C4-2B (cell line): ENCODE data around the gene APP.

ENCODE experiments used
- CTCF ChIP-seq: fragments of 450-650 bp; conservative IDR thresholded peaks from 2 replicates; pipeline ENCODE4 v1.5.1; 2017; ENCODE audit warnings: mild to moderate bottlenecking
- ZFX ChIP-seq: fragments of 450-650 bp; IDR thresholded peaks from 2 replicates; pipeline ENCODE4 v1.6.1; 2017

DNA sequence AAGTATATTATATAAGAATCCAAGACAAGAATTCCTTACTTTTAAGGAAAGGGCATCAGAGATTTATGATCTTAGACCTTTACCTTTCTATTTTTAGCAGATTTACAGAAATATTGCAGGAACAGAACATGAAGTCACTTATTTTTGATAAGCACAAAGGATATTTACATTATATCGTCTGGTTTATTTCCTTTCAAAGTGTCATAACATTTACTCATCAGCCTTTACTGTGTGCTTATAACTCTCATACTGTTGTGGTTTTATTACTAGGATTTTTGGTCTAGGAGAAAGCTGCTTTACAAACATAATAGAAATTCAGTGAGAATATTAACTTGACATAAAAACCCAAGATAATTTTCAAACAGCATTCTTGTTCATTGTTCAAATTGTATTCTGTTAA lies 47.6 kb downstream of the APP start:
- TF ChIP-seq CTCF (no peak), ZFX (no peak)
